Coronary artery (tissue), 2 donors: ENCODE measurements around the gene PCGF1.

Experiments used
- DNase-seq: peaks from one replicate; pipeline ENCODE4 v3.0.0-alpha.2; 2017; ENCODE audit warnings: low spot score
- H3K27ac ChIP-seq, 2 donors: fragments of 200-600 bp; sonication (generic); one replicate each; pipeline ENCODE4 v1.5.1; 2016 to 2019
- H3K4me3 ChIP-seq: fragments of 200-600 bp; sonication (generic); 2 replicates; pipeline ENCODE4 v1.5.1; 2016; ENCODE audit warnings: mild to moderate bottlenecking, moderate library complexity
- TF ChIP-seq, protein P1 (sequence below): fragments of 200-600 bp; sonication (generic); IDR thresholded peaks from one replicate; pipeline ENCODE4 v1.5.1; 2019; ENCODE audit warnings: antibody characterized with exemption

The PCGF1 gene

DNA sequence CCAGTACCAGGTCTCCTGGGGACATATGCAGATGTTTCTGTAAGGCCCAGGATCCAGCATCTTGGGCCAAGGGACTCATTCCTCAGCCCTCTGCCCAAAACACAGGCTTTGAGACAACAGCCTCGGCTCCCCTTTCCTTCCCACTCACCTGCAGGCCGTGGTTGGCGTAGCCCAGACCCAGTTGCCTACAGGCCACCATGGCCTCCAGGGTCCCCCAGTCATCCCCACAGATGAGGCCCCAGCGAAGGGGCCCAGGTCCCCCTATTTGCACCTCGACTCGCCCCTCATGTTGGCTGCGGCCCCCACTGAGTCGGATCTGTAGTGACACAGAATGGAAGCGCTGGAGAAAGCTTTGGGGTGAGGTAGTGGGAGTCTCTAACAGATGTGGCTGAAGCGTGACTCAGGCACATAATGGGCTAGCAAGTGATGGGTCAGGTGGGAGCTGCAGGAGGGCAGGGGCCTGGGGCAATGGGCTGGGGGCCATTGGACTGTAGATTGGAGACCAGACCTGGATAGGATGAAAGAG is 28.0 kb upstream of the PCGF1 start:
- no peak overlapping the region for H3K4me3 ChIP-seq
- DNase-seq = no peak
- H3K27ac ChIP-seq = no peak overlapping the region
- TF ChIP-seq, protein P1, sequence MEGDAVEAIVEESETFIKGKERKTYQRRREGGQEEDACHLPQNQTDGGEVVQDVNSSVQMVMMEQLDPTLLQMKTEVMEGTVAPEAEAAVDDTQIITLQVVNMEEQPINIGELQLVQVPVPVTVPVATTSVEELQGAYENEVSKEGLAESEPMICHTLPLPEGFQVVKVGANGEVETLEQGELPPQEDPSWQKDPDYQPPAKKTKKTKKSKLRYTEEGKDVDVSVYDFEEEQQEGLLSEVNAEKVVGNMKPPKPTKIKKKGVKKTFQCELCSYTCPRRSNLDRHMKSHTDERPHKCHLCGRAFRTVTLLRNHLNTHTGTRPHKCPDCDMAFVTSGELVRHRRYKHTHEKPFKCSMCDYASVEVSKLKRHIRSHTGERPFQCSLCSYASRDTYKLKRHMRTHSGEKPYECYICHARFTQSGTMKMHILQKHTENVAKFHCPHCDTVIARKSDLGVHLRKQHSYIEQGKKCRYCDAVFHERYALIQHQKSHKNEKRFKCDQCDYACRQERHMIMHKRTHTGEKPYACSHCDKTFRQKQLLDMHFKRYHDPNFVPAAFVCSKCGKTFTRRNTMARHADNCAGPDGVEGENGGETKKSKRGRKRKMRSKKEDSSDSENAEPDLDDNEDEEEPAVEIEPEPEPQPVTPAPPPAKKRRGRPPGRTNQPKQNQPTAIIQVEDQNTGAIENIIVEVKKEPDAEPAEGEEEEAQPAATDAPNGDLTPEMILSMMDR = no peak

DNA sequence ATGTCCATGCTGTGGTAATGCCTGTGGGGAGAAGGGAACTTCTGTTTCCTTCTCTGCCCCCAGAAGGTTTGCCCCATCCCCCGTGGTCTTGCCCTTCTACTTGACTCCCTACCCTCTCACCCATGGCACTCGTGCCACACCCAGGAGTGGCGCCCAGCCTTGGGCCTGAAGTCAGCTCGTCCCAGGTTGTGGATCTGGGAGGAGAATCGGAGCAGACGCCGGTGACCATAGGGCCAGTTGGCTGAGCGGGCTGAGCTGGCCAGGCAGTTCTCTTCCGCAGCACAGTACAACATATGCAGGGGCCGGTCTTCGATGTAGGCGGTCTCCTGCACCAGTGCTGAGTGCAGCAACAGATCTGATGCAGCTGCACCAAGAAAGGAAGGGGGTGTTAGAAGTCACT is 26.9 kb upstream of the PCGF1 start:
- no peak overlapping the region for H3K4me3 ChIP-seq
- DNase-seq = no peak
- no peak overlapping the region for H3K27ac ChIP-seq
- TF ChIP-seq, protein P1 = no peak

DNA sequence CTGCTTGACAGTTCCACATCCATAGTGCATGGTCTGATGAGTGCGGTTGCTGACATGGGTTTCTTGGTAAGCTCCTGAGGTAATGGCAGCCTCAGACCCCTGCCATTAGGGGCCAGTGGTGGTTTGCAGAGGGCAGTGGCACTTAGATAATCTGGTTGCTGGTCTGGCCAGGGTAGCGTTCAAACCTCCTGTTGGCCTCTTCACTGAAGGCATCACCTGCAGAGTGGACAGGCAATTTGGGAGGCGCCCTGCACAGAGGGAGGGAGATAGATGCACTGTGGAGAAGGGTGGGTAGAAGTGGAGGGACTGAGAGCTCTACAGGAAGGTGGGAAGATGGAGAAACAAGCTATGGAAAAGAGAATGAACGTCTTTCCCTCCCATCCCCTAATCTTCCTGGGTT is 26.0 kb upstream of the PCGF1 start:
- Histone ChIP-seq H3K27ac (no peak overlapping the region), H3K4me3 (no peak overlapping the region)
- no peak for DNase-seq
- TF ChIP-seq, protein P1 = no peak

DNA sequence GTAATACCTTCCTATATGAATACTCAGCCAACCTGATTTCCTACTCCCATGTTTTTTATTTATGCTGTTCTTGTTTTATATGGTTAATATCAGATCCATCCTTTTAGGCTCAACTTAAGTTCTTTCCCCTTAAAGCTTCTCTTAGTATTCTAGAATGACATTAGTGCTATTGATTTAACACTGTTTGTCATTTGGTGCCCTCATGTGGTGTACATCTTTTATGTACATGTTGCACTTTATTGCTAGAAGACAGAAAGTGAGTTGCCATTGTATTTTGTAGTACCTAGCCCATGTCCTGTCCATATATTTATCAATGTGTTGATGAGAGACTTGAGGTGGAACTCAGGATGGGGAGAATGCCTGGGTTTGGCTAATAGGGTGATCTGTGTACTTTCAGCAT is 24.7 kb upstream of the PCGF1 start:
- H3K27ac ChIP-seq = no peak overlapping the region
- H3K4me3 ChIP-seq = no peak overlapping the region
- TF ChIP-seq, protein P1 = no peak
- no peak for DNase-seq

DNA sequence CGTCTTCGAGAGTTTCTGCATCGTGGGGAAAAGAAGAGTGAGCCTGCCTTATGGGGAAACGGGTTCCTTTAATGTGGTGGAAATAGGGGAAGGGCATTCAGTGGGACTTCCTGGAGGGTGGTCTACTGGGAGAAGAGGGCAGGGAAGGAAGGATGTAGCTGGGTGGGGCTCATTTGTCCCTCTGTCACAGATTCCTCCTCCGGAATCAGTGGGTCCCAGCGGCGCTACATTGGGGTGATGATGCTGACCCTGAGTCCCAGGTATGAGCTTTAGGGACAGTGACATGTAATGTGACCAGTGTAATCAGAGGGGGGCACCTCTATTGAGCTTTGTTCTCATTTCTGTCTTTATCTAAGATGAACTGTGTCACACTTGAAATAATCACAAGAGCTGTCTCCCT is 24.2 kb upstream of the PCGF1 start:
- peak overlapping the region in 1 of 2 donors; percentile 24 for H3K27ac ChIP-seq
- H3K4me3 ChIP-seq = no peak overlapping the region
- TF ChIP-seq, protein P1 = no peak
- DNase-seq = no peak

DNA sequence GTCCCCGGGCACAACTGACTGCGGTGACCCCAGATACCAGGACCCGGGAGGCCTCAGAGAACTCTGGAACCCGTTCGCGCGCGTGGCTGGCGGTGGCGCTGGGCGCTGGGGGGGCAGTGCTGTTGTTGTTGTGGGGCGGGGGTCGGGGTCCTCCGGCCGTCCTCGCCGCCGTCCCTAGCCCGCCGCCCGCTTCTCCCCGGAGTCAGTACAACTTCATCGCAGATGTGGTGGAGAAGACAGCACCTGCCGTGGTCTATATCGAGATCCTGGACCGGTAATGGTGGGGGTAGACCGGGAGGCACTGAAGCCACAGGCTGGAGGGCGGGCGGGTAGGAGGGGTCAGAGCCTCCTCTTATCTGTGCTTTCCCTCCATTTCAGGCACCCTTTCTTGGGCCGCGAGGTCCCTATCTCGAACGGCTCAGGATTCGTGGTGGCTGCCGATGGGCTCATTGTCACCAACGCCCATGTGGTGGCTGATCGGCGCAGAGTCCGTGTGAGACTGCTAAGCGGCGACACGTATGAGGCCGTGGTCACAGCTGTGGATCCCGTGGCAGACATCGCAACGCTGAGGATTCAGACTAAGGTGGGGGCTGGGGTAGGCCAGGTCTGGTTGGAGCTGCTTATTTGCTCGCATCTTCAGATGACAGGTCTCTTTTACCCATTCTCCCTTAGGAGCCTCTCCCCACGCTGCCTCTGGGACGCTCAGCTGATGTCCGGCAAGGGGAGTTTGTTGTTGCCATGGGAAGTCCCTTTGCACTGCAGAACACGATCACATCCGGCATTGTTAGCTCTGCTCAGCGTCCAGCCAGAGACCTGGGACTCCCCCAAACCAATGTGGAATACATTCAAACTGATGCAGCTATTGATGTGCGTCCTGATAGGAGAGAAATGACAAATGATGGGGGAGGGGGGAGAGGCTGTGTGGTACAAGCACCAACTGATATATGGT is 23.0 kb upstream of the PCGF1 start:
- TF ChIP-seq, protein P1 = no peak
- H3K27ac ChIP-seq = peak overlapping the region; percentile 83 to 92
- no peak for DNase-seq
- H3K4me3 ChIP-seq = peak overlapping the region; percentile 94
